Endothelial cell of umbilical vein (primary cell): ENCODE results near the gene ARHGAP42. TPM values are rescaled to one million over a fixed set of nuclear protein-coding genes. Genes with fewer than 3 reads are reported as not detected.

ENCODE experiments used
- BruUV-seq: library from RNA; stranded (reverse); fragments of 400-500 nt; replicated peaks from 2 replicates; lab custom pipeline; 2021; lab: Mats Ljungman, UMichigan
- CTCF ChIA-PET: fragments of 300-600, 350-600 bp; sonication (Branson Sonifier 250); formaldehyde crosslinking; loops from one replicate; lab custom pipeline; 2021; ENCODE audit warnings: antibody characterized with exemption, inconsistent platforms; lab: Charles Lee
- POLR2A ChIA-PET: fragments of 300-600, 350-600 bp; sonication (Branson Sonifier 250); formaldehyde crosslinking; loops from one replicate; lab custom pipeline; 2021; ENCODE audit warnings: antibody characterized with exemption, inconsistent platforms; lab: Charles Lee
- DNase-seq: peaks from one replicate; pipeline ENCODE4 v3.0.0-alpha.2; 2011; ENCODE audit warnings: low read depth, low spot score
- FAIRE-seq: peaks from 2 replicates; lab custom pipeline; 2011; peaks lifted over from hg19 to GRCh38; lab: Jason Lieb, UNC
- H2AFZ ChIP-seq: 2 replicates; pipeline ENCODE4 v1.6.0; 2012; ENCODE audit warnings: low read depth, low read length, control low read depth, inconsistent platforms
- H3K27ac ChIP-seq: 2 replicates; pipeline ENCODE4 v1.5.1; 2011; ENCODE audit warnings: low read depth, mild to moderate bottlenecking, control low read depth, low read length, moderate library complexity; ENCODE audit not compliant: insufficient read depth
- H3K27me3 ChIP-seq, 2 experiments: 2 replicates each; pipeline versions ENCODE4 v1.6.0 to v1.6.1; 2011; ENCODE audit warnings: low read length in 2 of 2, mixed read lengths in 1 of 2; ENCODE audit not compliant: control insufficient read depth in 2 of 2, insufficient read depth in 2 of 2
- H3K36me3 ChIP-seq, 2 experiments: 2 replicates in 1 of 2; 3 replicates in 1 of 2; pipeline ENCODE4 v1.5.1; 2011; ENCODE audit warnings: low read length in 2 of 2, mild to moderate bottlenecking in 1 of 2, moderate library complexity in 1 of 2; ENCODE audit not compliant: control insufficient read depth in 2 of 2, insufficient read depth in 2 of 2; ENCODE audit errors: extremely low read depth in 1 of 2
- H3K4me1 ChIP-seq: 3 replicates; pipeline ENCODE4 v1.5.1; 2011; ENCODE audit warnings: mild to moderate bottlenecking, low read length; ENCODE audit not compliant: control insufficient read depth, insufficient read depth; ENCODE audit errors: extremely low read depth
- H3K4me2 ChIP-seq: 2 replicates; pipeline ENCODE4 v1.6.1; 2011; ENCODE audit warnings: low read length, control low read depth, mixed read lengths; ENCODE audit not compliant: insufficient read depth
- H3K4me3 ChIP-seq, 3 experiments: fragments of 200-600 bp in 1 of 3; sonication (generic), shearing (Covaris generic) in 1 of 3; replicated peaks in 1 of 3; 2 replicates each; pipeline ENCODE4 v1.5.1; 2011 to 2016; ENCODE audit warnings: control low read depth in 3 of 3, low read length in 3 of 3, mild to moderate bottlenecking in 2 of 3, inconsistent platforms in 1 of 3, low read depth in 1 of 3, moderate library complexity in 1 of 3; ENCODE audit not compliant: insufficient read depth in 1 of 3
- H3K79me2 ChIP-seq: 2 replicates; pipeline ENCODE4 v1.6.0; 2012; ENCODE audit warnings: low read length, inconsistent platforms; ENCODE audit not compliant: control insufficient read depth, insufficient read depth
- H3K9ac ChIP-seq: replicated peaks from 2 replicates; pipeline ENCODE3; 2011; ENCODE audit warnings: low read length, control low read depth; ENCODE audit not compliant: insufficient read depth; ENCODE audit errors: extremely low read depth
- H3K9me1 ChIP-seq: replicated peaks from 3 replicates; pipeline ENCODE4 v1.6.0; 2011; ENCODE audit warnings: mild to moderate bottlenecking, low read length; ENCODE audit not compliant: control insufficient read depth, insufficient read depth; ENCODE audit errors: extremely low read depth
- H3K9me3 ChIP-seq: replicated peaks from 2 replicates; pipeline ENCODE4 v1.5.1; 2012; ENCODE audit warnings: low read length, inconsistent platforms; ENCODE audit not compliant: control insufficient read depth, insufficient read depth
- H4K20me1 ChIP-seq: replicated peaks from 2 replicates; pipeline ENCODE3; 2011; ENCODE audit warnings: mild to moderate bottlenecking, low read length; ENCODE audit not compliant: control insufficient read depth, insufficient read depth; ENCODE audit errors: extremely low read depth
- CTCF ChIP-seq, 2 donors: IDR thresholded peaks; 1 replicate in 1 of 2; 2 replicates in 1 of 2; pipeline ENCODE4 v1.5.1; 2011; ENCODE audit warnings: low read length in 2 of 2, mild to moderate bottlenecking in 2 of 2, moderate library complexity in 2 of 2, control low read depth in 1 of 2, inconsistent platforms in 1 of 2, low read depth in 1 of 2; ENCODE audit not compliant: insufficient read depth in 1 of 2; ENCODE audit errors: extremely low read depth in 1 of 2
- EZH2 ChIP-seq: IDR thresholded peaks from 2 replicates; pipeline ENCODE4 v1.6.1; 2012; ENCODE audit warnings: borderline replicate concordance, low read depth, mild to moderate bottlenecking, moderate library complexity, low read length, inconsistent platforms; ENCODE audit not compliant: severe bottlenecking
- FOS ChIP-seq: IDR thresholded peaks from 2 replicates; pipeline ENCODE4 v1.6.1; 2011; ENCODE audit warnings: mild to moderate bottlenecking, low read length, moderate library complexity, borderline replicate concordance; ENCODE audit not compliant: insufficient read depth
- GATA2 ChIP-seq: IDR thresholded peaks from 2 replicates; pipeline ENCODE4 v1.7.0; 2011; ENCODE audit warnings: low read depth, mild to moderate bottlenecking, moderate library complexity, mixed read lengths, low read length; ENCODE audit not compliant: insufficient read length, insufficient read depth
- JUN ChIP-seq: IDR thresholded peaks from 2 replicates; pipeline ENCODE4 v1.6.1; 2011; ENCODE audit warnings: borderline replicate concordance, low read depth; ENCODE audit not compliant: insufficient read length, insufficient read depth
- MYC ChIP-seq: IDR thresholded peaks from one replicate; pipeline ENCODE4 v1.6.1; 2011; ENCODE audit warnings: mild to moderate bottlenecking, low read depth, low read length
- POLR2A ChIP-seq: IDR thresholded peaks from 2 replicates; pipeline ENCODE4 v1.6.1; 2012; ENCODE audit warnings: low read depth, mild to moderate bottlenecking, control low read depth, low read length
- POLR2AphosphoS5 ChIP-seq: IDR thresholded peaks from 2 replicates; pipeline ENCODE4 v1.6.1; 2012; ENCODE audit warnings: low read depth, mild to moderate bottlenecking, control low read depth, low read length, moderate library complexity; ENCODE audit not compliant: insufficient read depth
- dilution Hi-C: fragments of 300-500 bp; cut with MboI; formaldehyde crosslinking; loops from one replicate; pipeline ENCODE4 v1.15.0; 2019; ENCODE audit warnings: low sequenced_read_pairs; ENCODE audit not compliant: extremely low pct_ligation_motif_present
- intact Hi-C: fragments of 100-400 bp; cut with micrococcal nuclease; formaldehyde crosslinking; loops from one replicate; pipeline ENCODE4 v1.10.0; 2022
- polyA plus RNA-seq, 4 experiments: library from polyadenylated mRNA; depleted of rRNA in 3 of 4; stranded (reverse) in 3 of 4; unstranded in 1 of 4; fragments of >200 nt; gene quantifications; 2 replicates each; pipeline versions ENCODE4 v1.2.1 to v1.2.3, GENCODE V29; 2011 to 2012; ENCODE audit warnings: missing spikeins in 1 of 4
- total RNA-seq: library from RNA; stranded (reverse); gene quantifications from 2 replicates; pipeline ENCODE4 v1.2.3, GENCODE V29; 2021
- TF ChIP-seq, protein P1 (sequence below): IDR thresholded peaks from 2 replicates; pipeline ENCODE4 v1.6.1; 2011; ENCODE audit not compliant: insufficient read depth, insufficient read length

ARHGAP42 gene
- total and polyA plus RNA-seq, 2 donors (not counting 3 experiments of a cell fraction or from before 2014, with no cell fraction given): 1.8 to 2.4 TPM

DNA sequence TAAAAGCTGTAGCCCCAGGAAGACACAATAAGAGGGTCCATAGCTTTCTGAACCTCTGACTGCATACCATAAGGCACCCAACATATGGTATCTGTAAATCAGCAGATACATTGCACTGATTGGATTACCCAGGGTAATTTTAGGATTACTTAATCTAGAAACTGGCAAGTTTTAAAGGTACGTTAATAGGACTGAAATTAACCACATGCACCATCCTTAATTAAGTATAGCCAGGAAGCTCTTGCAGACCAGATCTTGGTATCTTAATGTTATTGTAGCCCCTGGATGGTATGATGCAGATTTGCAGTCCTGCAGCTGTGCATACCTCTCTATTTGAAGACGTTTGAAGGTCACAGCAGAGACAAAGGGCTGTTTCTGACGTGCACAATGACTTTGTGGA, 72.8 kb downstream of the ARHGAP42 start:
- H3K4me1 ChIP-seq: no peaks in the 10 kb centered on the region
- no peaks in the 10 kb centered on the region for H3K27me3 ChIP-seq
- no peak overlapping the region for H3K4me3 ChIP-seq
- no peaks in the 10 kb centered on the region for H4K20me1 ChIP-seq
- H3K9me1 ChIP-seq: no peaks in the 10 kb centered on the region
- dilution Hi-C loops (no loop called here), intact Hi-C loops (no loop called here)
- H3K36me3 ChIP-seq: no peaks in the 10 kb centered on the region
- H2AFZ ChIP-seq: no peak overlapping the region
- no peaks in the 10 kb centered on the region for H3K9me3 ChIP-seq
- no peak overlapping the region for H3K4me2 ChIP-seq
- no peaks in the 10 kb centered on the region for H3K79me2 ChIP-seq
- DNase-seq (no peak), FAIRE-seq (no peak)
- POLR2A ChIA-PET: no interaction called here
- no peak overlapping the region for H3K9ac ChIP-seq
- CTCF ChIA-PET: interaction anchor here (1.2 kb wide), 2 partner anchors 9 to 16 kb away, joined by 3 read pairs; no protein-coding TSS in a partner anchor
- TF ChIP-seq GATA2 (no peak), MYC (no peak), FOS (no peak), POLR2A (no peak), CTCF (IDR thresholded peaks at IDR 0.05; ENCODE audit: extremely low read depth in 1 of 2, insufficient read depth in 1 of 2, low read depth in 1 of 2, low read length in 2 of 2) (no peak), EZH2 (no peak), JUN (no peak), POLR2AphosphoS5 (no peak)
- TF ChIP-seq, protein P1, sequence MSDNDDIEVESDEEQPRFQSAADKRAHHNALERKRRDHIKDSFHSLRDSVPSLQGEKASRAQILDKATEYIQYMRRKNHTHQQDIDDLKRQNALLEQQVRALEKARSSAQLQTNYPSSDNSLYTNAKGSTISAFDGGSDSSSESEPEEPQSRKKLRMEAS: no peak
- no TSS peak for BruUV-seq
- H3K27ac ChIP-seq: no peak overlapping the region
